ENCODE data around the gene USP24.

DNA sequence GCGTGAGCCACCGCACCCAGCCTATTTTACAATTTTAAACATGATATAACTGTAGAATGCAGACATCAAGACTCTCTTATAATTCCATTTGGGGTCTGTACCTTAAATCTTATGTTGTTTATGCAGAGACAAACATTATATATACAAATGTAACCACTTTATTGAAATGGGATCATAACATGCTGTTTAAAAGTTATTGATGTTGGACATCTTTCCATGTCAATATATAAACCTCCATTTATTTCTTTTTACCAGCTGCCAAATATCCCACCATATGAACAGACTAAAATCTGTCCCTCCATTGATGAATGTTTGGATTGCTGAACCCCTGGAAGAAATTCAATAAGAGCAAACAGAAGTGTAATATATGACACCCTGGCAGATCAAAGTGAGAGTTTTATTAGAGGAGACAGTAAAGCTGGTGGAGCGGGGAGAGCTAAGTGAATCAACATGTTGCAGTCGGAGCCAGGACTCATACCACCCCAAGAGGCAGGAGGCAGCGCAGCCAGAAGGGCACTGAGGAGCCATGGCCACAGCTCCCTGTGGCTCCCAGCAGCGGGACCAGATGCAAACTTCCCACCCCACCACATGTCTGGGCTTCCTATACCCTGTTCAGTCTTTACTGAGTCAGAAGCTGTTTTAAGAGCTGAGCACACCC, 180.6 kb downstream of the USP24 start:
- TF ChIP-seq POLR2A (IDR thresholded peaks at IDR 0.05; ENCODE audit: low read depth, low read length) (no peak), POLR2AphosphoS5 (IDR thresholded peaks at IDR 0.05; ENCODE audit: low read depth, low read length) (no peak), TAF1 (IDR thresholded peaks at IDR 0.05; ENCODE audit: borderline replicate concordance, low read depth, low read length) (no peak)
